ENCODE data around the gene CEP85L. TPM values are rescaled to one million over a fixed set of nuclear protein-coding genes. Genes with fewer than 3 reads are reported as not detected.
A peak's percentile ranks its signal among the peaks of the same experiment; 100 is the strongest.

CEP85L gene
- total RNA-seq, 1 donor from 2014 or later = 3.0 TPM

GRCh38 chr6:118661831-118662230 lies 10.4 kb upstream of the CEP85L start:
- no peak for ATAC-seq
- no peak for DNase-seq (ENCODE audit: low spot score)

- no peak for DNase-seq (ENCODE audit: low spot score)
- no peak for ATAC-seq
Measured at GRCh38 chr6:118660218-118660569, 8.8 kb upstream of the CEP85L start.

- DNase-seq (ENCODE audit: low spot score) (no peak), ATAC-seq (no peak)
Measured at GRCh38 chr6:118659513-118660217, 8.3 kb upstream of the CEP85L start.

GRCh38 chr6:118656847-118657451 lies 5.6 kb upstream of the CEP85L start:
- ATAC-seq = no peak
- DNase-seq (ENCODE audit: low spot score) = no peak

GRCh38 chr6:118652051-118652615 lies 742 bp upstream of the CEP85L start:
- DNase-seq (ENCODE audit: low spot score) (no peak), ATAC-seq (no peak)

- ATAC-seq = peak; percentile 64
- DNase-seq (ENCODE audit: low spot score) = peak; percentile 48
Measured at GRCh38 chr6:118650582-118651281, 659 bp downstream of the CEP85L start.

GRCh38 chr6:118649918-118650581 lies 1.3 kb downstream of the CEP85L start:
- ATAC-seq = no peak
- no peak for DNase-seq (ENCODE audit: low spot score)

GRCh38 chr6:118648866-118649554 lies 2.4 kb downstream of the CEP85L start:
- DNase-seq (ENCODE audit: low spot score) = no peak
- no peak for ATAC-seq

GRCh38 chr6:118646977-118647376 lies 4.4 kb downstream of the CEP85L start:
- DNase-seq (ENCODE audit: low spot score) = no peak
- ATAC-seq = no peak

GRCh38 chr6:118645395-118645794 lies 6.0 kb downstream of the CEP85L start:
- peak; percentile 87 for ATAC-seq
- peak; percentile 62 for DNase-seq (ENCODE audit: low spot score)

GRCh38 chr6:118644007-118644406 lies 7.4 kb downstream of the CEP85L start:
- no peak for ATAC-seq
- DNase-seq (ENCODE audit: low spot score) = no peak

- ATAC-seq (no peak), DNase-seq (ENCODE audit: low spot score) (no peak)
Measured at GRCh38 chr6:118641042-118641441, 10.3 kb downstream of the CEP85L start.

- ATAC-seq (peak; percentile 63), DNase-seq (ENCODE audit: low spot score) (no peak)
Measured at GRCh38 chr6:118639054-118639964, 12.1 kb downstream of the CEP85L start.

- no peak for DNase-seq (ENCODE audit: low spot score)
- no peak for ATAC-seq
Measured at GRCh38 chr6:118638288-118638687, 13.1 kb downstream of the CEP85L start.

GRCh38 chr6:118635909-118636735 lies 15.3 kb downstream of the CEP85L start:
- DNase-seq (ENCODE audit: low spot score) (no peak), ATAC-seq (no peak)

- DNase-seq (ENCODE audit: low spot score) (no peak), ATAC-seq (no peak)
Measured at GRCh38 chr6:118632359-118632758, 19.0 kb downstream of the CEP85L start.

GRCh38 chr6:118630923-118631322 lies 20.5 kb downstream of the CEP85L start:
- no peak for DNase-seq (ENCODE audit: low spot score)
- ATAC-seq = no peak

GRCh38 chr6:118630067-118630466 lies 21.3 kb downstream of the CEP85L start:
- DNase-seq (ENCODE audit: low spot score) (no peak), ATAC-seq (no peak)

GRCh38 chr6:118627724-118628123 lies 23.7 kb downstream of the CEP85L start:
- DNase-seq (ENCODE audit: low spot score) = no peak
- no peak for ATAC-seq
